Heart right ventricle (tissue), 16 donors: ENCODE results near the gene PCDHGA8. TPM values are rescaled to one million over a fixed set of nuclear protein-coding genes. Genes with fewer than 3 reads are reported as not detected.

Experiments
- ATAC-seq, 8 donors: fragments of 200-7000 bp; cut with Tn5 transposase; one replicate each; pipeline ENCODE4 v1.9.1; 2020; ENCODE audit warnings: mild to moderate bottlenecking in 8 of 8, moderate library complexity in 8 of 8, moderate number of reproducible peaks in 1 of 8
- DNase-seq, 2 donors: peaks; one replicate each; pipeline ENCODE4 v3.0.0-alpha.2; 2020
- H3K27ac ChIP-seq, 10 donors: fragments of 200-600 bp; sonication (generic) in 2 of 10; one replicate each; pipeline versions ENCODE4 v1.5.0 to v1.8.0; 2020 to 2022; ENCODE audit warnings: mild to moderate bottlenecking in 3 of 10
- H3K27me3 ChIP-seq, 7 donors: fragments of 200-600 bp; one replicate each; pipeline ENCODE4 v1.8.0; 2021 to 2022; ENCODE audit warnings: mild to moderate bottlenecking in 2 of 7
- H3K36me3 ChIP-seq, 9 donors: fragments of 200-600 bp; sonication (generic) in 1 of 9; one replicate each; pipeline versions ENCODE4 v1.5.0 to v1.8.0; 2020 to 2022; ENCODE audit warnings: mild to moderate bottlenecking in 2 of 9
- H3K4me1 ChIP-seq, 9 donors: fragments of 200-600 bp; sonication (generic) in 1 of 9; one replicate each; pipeline versions ENCODE4 v1.5.0 to v1.8.0; 2020 to 2022; ENCODE audit warnings: mild to moderate bottlenecking in 4 of 9
- H3K4me3 ChIP-seq, 10 donors: fragments of 200-600 bp; sonication (generic) in 2 of 10; one replicate each; pipeline versions ENCODE4 v1.5.0 to v1.8.0; 2020 to 2022; ENCODE audit warnings: mild to moderate bottlenecking in 7 of 10, moderate library complexity in 2 of 10
- H3K9me3 ChIP-seq, 11 donors: fragments of 200-600 bp in 10 of 11; sonication (generic) in 2 of 11; one replicate each; pipeline versions ENCODE4 v1.5.0 to v1.8.0; 2013 to 2022; ENCODE audit warnings: mild to moderate bottlenecking in 2 of 11, control low read depth in 1 of 11, moderate library complexity in 1 of 11
- CTCF ChIP-seq, 9 donors: fragments of 200-600 bp; sonication (generic) in 2 of 9; IDR thresholded peaks; one replicate each; pipeline versions ENCODE4 v1.5.0 to v1.8.0; 2021 to 2022; ENCODE audit warnings: antibody characterized with exemption in 9 of 9, mild to moderate bottlenecking in 5 of 9, moderate library complexity in 1 of 9
- WGBS, 2 donors: extraction: QIAGEN DNeasy Blood & Tissue Kit; methylation state at CpG; one replicate each; pipeline ENCODE4 v1.1.7; 2013; ENCODE audit warnings: inconsistent platforms in 1 of 2; 5-methylcytosine and 5-hydroxymethylcytosine counted together
- intact Hi-C, 10 donors: fragments of 100-400 bp; cut with DNase I; formaldehyde crosslinking; loops; one replicate each; pipeline versions ENCODE4 v1.11.1 to v1.14.2; 2022
- polyA plus RNA-seq, 2 donors: library from polyadenylated mRNA; stranded (reverse); fragments of 200-250 nt; gene quantifications; one replicate each; pipeline ENCODE4 v1.2.3, GENCODE V29; 2013
- total RNA-seq, 10 donors: library from RNA; stranded (reverse); fragmentation: NEBNext Ultra II Directional in 3 of 10; extraction: Animal tissue kit (Norgen Biotek cat#: 25700) in 3 of 10; gene quantifications; one replicate each; pipeline versions ENCODE4 v1.2.1 to v1.2.4, GENCODE V29; 2021 to 2023
- donor health status: Arrhythmogenic right ventricular cardiomyopathy.
- donor health status: ischemic (EF 13 %, LVEDD 7.1; RV severe dilation, severe dysfunction).
- donor health status: healthy with polysubstance abuse.
- donor health status: DM: no; HTN: yes; CAD: no.
- donor health status: DM: no; HTN: no; CAD: no.
- donor health status: ischemic (EF 25% LVEDD 6.9; RV normal size, moderate dysfunction).
- donor health status: ischemic (EF 25% LVEDD 5.7; RV mildly dilated, moderate dysfunction).
- donor health status: healthy.
- donor health status: DM: yes; HTN: yes; CAD: no.
- donor health status: Ischemic cardiomyopathy.
- donor health status: ischemic (EF 35%, LVEDD 5.7; RV mildly dilated, moderate dysfunction).
- donor health status: nonischemic (EF 11% LVEDD 7.7; RV severe dilation, severe dysfunction).
- donor health status: DM: yes; HTN: yes; CAD: no.
- donor health status: PGD.
- donor health status: ischemic (EF 29% LVEDD 5.4; RV normal size, mild dysfunction).
- donor health status: nonischemic (EF 23%, LVEDD 6.1; RV moderate dilation, normal function).

Gene PCDHGA8
- total and polyA plus RNA-seq, 12 donors = 0.28 to 11.2 (median 8.5) TPM

- Histone ChIP-seq H3K4me1 (peaks cover 0 to 6% (median 0%) of the 10 kb centered on the region in 9 donors), H3K36me3 (peaks cover 0 to 36% (median 0%) of the 10 kb centered on the region in 9 donors), H3K27ac (no peak within 1 kb of the TSS), H3K9me3 (peaks cover 0 to 100% (median 47%) of the 10 kb centered on the region in 11 donors), H3K27me3 (peaks cover 0 to 39% (median 0%) of the 10 kb centered on the region in 7 donors), H3K4me3 (peak within 1 kb of the TSS in 7 of 10 donors; percentile 17 to 41 (median 34))
- 21 to 24% methylated on average over 37 of the region's 37 CpGs for WGBS, 2 donors
- DNase-seq (no peak), ATAC-seq (peak in 4 of 8 donors; percentile 15 to 50 (median 38))
- peak in 5 of 9 donors; percentile 11 to 30 (median 21) for TF ChIP-seq CTCF (IDR thresholded peaks at IDR 0.05)
- intact Hi-C loops = no loop called here
These were observed 9.8 kb upstream of the PCDHGA8 start, which contains the start of gene PCDHGA7 for GRCh38 chr5:141382469-141383294. PCDHGA7 (plus strand) TSS chr5:141382742; CDS start chr5:141382900, 158 bp downstream.

GRCh38 chr5:141383345-141383744, 9.1 kb upstream of the PCDHGA8 start:
- H3K4me3 ChIP-seq = peak overlapping the region in 3 of 10 donors; percentile 34 to 37 (median 34)
- ATAC-seq = no peak
- H3K4me1 ChIP-seq = peaks cover 0 to 6% (median 0%) of the 10 kb centered on the region in 9 donors
- H3K27ac ChIP-seq = no peak overlapping the region
- no peak for TF ChIP-seq CTCF (IDR thresholded peaks at IDR 0.05)
- WGBS, 2 donors = 47 to 48% methylated on average over 21 of the region's 21 CpGs
- H3K36me3 ChIP-seq = peaks cover 0 to 30% (median 0%) of the 10 kb centered on the region in 9 donors
- DNase-seq = no peak
- peaks cover 0 to 97% (median 43%) of the 10 kb centered on the region in 11 donors for H3K9me3 ChIP-seq
- H3K27me3 ChIP-seq = peaks cover 0 to 41% (median 0%) of the 10 kb centered on the region in 7 donors
- intact Hi-C loops = no loop called here

- DNase-seq (no peak), ATAC-seq (peak in 1 of 8 donors; percentile 17)
- peaks cover 0 to 27% (median 0%) of the 10 kb centered on the region in 9 donors for H3K36me3 ChIP-seq
- WGBS, 2 donors = 49 to 58% methylated on average over 43 of the region's 43 CpGs
- peaks cover 0 to 97% (median 53%) of the 10 kb centered on the region in 11 donors for H3K9me3 ChIP-seq
- no peak overlapping the region for H3K4me3 ChIP-seq
- intact Hi-C loops = no loop called here
- H3K27ac ChIP-seq = no peak overlapping the region
- peaks cover 0 to 6% (median 0%) of the 10 kb centered on the region in 9 donors for H3K4me1 ChIP-seq
- no peak for TF ChIP-seq CTCF (IDR thresholded peaks at IDR 0.05)
- H3K27me3 ChIP-seq = peaks cover 0 to 54% (median 0%) of the 10 kb centered on the region in 7 donors
These were observed 7.8 kb upstream of the PCDHGA8 start for GRCh38 chr5:141384471-141385267.
